Midbrain (tissue), 1 donor: Measurements from ENCODE around the gene DPP7.
A peak's percentile ranks its signal among the peaks of the same experiment; 100 is the strongest.
"Not testable (repeated sequence)": the region's sequence is repeated elsewhere in the genome, so short reads cannot be mapped to it uniquely, and the experiment has no call there.

Experiments used
- DNase-seq: peaks from one replicate; lab custom pipeline; 2025; lab: John Stamatoyannopoulos, UW

Gene DPP7

DNA sequence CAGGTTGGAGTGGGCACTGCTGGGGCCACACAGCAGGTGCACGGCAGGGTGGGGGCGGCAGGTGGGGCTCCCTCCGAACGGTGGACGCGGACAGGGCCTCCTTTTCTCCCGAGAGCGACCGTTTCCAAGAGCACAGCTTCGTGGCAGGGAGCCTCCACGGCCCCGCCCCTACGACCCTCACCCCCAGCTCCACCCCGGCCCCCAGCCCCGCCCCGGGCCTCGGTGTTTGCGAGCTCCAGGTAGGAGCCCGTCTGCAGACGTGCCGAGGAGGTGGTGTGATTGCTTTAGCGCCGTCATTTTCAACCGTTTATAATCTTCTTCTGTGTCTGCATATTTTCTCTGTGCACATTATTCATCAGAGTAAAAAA lies 33.2 kb upstream of the DPP7 start:
- DNase-seq: no peak

DNA sequence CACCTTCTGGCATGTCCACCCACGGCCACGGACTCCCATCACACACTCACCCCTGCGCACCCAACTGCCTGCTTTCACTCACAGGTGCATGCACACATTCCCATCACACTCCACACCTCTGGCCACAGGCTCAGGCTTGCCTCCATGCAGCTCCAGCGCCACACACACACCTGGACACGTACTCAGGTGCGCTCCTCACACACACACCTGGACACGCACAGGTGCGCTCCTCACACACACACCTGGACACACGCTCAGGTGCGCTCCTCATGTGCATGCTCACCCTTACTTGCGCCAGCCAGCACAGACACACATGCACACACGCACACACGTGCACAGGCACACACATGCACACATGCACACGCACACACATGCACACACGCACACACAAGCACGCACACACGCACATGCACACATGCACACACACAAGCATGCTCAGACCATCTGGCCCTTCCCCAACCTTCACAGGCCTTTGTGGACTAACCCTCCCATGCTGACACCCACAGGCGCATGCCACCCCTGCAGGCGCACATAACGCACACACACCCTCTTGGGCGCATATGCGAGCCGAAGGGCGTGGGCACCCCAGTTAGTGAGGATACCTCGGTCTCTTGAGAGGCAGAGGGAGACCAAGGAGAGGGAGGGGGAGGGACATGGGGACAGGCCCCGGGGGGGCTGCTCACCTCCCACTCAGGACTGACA lies 32.7 kb upstream of the DPP7 start:
- no peak for DNase-seq

DNA sequence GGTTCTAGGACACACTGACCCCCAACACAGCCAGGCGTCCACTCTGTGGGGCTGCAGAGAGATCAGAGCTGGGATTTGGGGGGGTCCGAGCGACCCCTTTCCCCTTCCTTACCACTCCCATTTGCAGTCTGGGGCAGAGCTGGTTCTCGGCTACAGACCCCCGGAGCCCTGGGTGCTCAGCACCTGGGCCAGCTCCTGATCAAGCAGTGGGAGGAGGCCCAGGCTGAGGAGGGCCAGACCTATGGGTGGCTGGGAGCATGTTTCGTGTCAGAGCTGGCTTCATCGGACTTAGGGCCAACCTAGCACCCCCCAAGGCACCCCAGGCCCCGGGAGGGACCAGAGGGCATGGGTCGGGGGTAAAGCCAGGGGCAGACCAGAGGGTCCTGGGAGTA lies 32.0 kb upstream of the DPP7 start:
- no peak for DNase-seq

DNA sequence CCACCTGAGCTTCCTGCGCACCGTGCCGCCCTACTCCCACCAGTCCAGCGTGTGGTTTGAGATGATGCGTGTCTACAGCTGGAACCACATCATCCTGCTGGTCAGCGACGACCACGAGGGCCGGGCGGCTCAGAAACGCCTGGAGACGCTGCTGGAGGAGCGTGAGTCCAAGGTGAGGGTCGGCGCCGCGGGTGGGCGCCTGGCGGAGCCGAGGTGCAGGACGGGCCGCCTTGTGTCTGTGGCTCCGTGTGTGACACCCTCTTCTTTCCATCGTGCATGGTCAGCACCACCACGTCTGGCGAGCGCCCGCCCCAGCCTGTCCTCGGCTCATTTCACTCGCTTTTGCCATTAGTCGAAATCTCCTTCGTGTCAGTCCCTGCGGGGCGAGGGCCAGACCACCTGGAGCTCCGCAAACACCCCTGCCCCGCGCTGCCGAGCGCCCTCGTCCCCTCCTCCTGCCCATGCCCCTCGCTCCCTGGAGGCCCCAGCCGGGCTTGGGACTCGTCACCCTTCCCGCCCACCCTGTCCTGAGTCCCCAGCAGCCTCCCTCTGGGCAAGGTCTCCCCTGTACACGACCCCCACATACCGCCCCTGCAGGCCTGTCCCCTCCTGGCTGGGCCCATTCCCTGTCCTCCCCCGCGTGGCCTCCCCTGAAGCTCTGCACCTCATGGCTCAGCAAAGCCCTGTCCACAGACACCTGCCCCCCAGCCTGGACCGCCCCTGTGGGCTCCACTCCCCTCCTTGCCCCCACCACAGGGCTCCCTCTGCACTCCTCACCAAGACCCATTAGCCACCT lies 31.4 kb upstream of the DPP7 start:
- no peak for DNase-seq

DNA sequence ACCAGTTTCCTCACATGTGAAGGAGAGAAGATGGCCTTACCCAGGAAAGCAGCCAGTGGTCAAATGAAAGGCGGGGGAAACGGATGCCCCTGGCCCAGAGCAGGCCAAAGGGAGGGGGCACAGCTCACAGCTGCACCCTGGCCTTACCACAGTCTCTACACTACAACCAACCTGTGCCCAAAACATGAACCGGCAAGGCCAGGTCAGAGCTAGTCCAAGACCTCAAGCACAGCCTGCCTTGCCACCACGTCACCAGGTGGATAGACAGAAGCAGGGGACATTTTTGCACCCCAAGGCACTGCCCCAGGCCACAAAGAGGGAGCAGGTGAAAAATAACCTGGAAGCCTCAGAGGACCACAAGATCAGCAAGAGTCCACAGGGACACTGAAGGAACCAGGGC lies 28.9 kb upstream of the DPP7 start:
- DNase-seq: no peak

DNA sequence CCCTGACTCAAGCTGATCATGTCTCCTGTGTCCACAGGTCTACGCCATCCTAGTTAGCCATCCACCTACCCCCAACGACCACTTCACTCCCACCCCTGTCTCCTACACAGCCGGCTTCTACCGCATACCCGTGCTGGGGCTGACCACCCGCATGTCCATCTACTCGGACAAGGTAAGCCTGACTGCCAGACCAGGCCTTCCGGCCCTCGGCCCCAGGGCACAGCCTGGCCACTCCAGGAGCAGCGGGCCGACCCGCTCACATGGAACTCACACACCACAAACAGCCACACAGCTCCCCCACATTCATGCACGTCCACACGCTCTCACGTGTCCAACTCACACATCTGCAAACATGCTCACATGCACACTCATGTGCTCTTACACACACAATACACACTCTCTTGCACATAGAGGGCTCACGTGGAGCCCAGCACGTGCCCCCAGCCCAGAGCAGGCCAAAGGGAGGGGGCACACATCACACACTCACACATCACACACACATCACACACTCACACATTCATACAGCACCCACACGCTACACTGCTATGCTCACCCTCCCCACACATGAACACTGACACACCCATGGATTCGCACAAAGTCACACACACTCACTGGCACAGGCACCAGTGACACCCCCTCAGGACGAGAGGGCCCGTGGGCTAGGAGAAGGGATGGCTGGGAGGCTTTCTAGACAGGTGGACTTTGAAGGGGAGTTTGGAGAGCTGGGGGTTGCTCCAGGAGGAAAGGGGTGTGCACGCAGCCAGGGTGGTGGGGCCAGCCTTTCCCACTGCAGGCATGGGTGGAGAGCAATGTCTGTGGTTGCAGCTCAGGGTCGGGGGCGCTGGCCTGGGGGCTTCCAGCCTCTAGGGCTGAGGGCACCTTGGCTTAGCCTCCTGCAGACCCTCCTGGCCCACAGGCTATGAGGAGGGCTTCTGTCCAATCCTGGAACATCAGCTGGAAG lies 27.7 kb upstream of the DPP7 start:
- no peak for DNase-seq

DNA sequence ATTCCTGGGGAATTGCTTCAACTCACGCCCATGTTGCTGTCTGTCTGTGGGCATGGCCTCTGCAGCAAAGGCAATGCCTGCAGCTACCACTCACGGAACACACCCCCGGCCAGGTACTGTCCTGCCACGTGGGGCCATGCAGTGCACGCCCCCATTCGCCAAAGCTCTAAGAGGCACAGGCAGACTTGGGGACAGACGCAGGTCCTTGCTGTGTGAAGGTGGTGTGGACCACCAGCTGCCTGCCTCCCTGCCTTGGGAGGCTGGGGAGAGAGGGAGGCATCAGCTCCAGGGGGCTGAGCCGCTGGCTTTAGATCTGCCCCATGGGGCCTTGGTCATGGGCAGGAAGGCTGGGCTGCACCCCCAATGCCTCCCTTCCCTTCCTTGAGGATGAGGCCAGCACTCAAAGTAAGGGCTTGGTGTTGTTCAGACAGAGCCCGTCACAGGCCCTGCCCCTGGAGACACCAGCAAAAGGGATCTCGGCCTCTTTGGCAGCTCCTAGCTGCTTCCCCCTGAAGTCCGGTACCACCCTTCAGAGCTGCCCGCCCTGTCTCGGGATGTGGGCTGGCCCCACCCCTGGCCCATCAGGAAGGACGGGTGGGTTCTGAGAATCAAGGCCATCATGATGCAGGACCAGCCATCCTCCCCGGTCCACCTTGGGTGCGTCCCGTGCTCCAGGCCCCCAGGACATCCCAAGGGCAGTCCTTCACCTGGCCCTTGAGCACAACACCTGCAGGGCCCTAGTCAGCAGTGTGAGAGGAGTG lies 26.7 kb upstream of the DPP7 start:
- DNase-seq: no peak

DNA sequence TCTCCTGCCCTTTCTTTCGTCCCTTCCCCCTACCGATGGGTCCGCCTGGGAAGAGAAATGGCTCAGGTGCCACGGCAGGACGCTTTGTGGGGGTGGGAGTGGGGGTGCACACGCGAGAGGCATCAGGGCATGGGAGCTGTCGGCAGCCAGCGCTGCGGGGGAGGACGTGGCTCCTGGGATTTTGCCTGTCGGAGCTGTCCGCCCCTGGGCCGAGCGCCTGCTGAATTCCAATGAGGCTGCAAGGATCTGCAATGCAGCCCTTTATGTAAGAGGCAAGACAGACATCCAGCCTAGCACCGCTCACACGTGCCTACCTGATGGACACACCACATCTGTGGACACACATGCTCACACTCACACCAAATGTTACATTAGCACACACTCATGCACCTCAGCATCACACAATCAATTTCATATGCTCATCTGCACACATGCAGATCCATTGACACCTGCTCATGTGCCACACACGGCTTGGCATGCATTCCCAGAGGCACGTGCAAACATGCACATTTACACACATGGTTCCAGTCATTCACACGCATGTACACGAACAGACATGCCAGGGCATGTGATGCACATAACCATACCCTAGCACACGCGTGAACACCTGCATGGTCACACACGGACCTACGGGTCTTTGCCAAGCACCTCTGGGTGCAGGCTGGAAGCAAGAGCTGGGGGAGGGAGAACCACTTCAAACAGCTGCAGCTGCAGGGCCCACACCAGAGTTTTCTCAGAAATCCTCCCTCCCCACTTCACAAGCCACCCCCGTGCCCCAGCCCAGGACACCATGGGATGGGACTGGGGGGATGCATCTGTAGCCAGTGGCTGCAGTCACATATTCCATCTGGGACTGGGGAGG lies 25.8 kb upstream of the DPP7 start:
- no peak for DNase-seq

DNA sequence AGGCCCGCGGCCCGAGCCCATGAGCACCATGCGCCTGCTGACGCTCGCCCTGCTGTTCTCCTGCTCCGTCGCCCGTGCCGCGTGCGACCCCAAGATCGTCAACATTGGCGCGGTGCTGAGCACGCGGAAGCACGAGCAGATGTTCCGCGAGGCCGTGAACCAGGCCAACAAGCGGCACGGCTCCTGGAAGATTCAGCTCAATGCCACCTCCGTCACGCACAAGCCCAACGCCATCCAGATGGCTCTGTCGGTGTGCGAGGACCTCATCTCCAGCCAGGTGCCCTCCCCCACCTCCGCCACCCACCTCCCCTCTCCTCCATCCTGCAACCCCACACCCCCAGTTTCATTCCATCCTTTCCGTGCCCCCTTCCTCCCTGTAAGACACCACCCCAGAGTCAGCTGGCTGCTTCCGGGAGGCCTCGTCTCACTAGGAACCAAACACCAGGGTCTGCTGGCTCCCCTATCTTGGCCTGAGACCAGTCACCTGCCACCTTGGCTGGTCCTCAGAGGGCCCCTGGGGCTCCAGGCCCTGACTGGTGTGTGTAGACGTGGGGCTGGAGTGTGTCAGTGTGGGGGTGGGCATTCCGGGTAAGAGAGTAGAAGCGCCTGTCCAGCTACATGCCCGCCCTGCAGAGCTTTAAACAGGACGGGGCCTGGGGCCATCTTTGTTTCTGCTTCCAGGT lies 25.1 kb upstream of the DPP7 start:
- DNase-seq: no peak

DNA sequence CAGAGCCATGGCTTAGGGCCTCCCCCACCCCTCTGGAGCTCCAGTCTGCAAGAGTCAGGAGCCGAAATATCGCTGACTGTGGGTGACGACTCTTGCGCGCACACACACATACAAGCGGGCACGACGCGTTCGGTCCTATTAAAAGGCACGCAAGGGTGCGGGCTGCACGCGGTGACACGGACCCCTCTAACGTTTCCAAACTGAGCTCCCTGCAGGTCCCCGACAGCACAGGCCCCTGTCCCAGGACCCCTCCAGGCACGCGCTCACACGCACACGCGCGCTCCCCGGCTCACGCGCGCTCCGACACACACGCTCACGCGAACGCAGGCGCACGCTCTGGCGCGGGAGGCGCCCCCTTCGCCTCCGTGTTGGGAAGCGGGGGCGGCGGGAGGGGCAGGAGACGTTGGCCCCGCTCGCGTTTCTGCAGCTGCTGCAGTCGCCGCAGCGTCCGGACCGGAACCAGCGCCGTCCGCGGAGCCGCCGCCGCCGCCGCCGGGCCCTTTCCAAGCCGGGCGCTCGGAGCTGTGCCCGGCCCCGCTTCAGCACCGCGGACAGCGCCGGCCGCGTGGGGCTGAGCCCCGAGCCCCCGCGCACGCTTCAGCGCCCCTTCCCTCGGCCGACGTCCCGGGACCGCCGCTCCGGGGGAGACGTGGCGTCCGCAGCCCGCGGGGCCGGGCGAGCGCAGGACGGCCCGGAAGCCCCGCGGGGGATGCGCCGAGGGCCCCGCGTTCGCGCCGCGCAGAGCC lies 24.4 kb upstream of the DPP7 start, which contains the start of gene GRIN1:
GRIN1 (plus strand) TSS at position 433 of the 746 bp plus-strand sequence. CDS start 333 bp downstream, outside the sequence.
- DNase-seq: no peak

DNA sequence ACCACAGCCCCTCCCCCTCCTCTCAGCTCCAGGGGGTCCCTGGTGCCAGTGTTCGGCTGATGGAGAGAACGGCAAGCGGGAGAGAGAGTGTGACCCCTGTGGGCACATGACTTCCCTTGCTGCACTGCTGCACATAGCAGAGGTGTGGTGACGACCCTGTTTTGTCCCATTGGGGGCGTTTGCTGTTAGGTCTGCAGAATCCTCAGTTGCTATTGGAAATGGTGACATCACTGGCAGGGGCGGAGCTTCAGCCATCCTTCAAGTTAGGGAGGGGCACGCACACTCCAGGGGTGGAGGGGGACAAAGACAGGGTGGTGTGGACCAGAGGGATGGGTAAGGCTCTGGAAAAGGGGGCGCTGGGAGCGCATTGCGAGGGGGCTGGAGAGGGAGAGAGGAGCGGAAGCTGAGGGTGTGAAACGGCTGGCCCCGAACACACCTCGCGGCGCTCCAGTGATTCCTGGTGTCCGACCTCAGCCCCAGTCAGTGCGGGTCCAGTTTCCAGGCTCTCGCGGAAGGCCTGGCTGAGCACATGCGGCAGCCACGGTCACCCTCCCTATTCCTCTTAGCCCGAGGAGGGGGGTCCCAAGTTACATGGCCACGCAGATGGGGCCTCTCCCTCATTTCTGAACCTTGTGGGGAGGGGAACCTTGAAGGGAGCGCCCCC lies 23.7 kb upstream of the DPP7 start:
- no peak for DNase-seq

DNA sequence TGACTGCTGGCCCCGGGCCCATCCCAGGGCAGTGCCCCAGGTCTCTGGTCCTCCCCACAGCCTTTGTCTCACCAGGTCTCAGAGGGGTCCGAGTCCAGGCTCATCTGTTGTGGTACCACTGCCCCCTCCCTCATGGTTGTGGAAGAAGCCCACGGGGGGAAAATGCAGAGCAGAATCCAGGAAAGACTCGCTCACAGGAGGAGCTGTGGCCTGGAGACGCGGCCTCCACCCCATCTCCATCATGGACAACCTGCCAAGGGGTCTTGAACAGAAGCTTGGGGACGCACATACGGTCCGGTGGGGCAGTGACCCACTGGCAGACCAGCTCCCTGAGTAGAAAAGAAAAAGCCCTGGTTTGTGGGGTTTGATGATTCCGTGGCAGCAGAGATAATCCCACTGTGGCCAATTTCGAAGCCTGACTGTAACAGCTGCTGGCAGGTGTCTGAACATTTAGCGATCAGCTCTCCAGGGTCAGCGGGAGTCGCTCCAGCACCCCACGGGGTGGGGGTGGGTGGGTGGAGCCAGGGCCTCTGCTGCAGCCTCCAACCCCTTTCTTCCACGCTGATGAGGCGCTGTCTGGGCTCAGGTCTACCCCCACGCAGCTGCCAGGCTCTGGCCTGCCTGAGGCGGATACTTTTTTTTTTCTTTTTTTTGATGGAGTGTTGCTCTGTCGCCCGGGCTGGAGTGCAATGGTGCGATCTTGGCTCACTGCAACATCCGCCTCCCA lies 22.5 kb upstream of the DPP7 start:
- no peak for DNase-seq

DNA sequence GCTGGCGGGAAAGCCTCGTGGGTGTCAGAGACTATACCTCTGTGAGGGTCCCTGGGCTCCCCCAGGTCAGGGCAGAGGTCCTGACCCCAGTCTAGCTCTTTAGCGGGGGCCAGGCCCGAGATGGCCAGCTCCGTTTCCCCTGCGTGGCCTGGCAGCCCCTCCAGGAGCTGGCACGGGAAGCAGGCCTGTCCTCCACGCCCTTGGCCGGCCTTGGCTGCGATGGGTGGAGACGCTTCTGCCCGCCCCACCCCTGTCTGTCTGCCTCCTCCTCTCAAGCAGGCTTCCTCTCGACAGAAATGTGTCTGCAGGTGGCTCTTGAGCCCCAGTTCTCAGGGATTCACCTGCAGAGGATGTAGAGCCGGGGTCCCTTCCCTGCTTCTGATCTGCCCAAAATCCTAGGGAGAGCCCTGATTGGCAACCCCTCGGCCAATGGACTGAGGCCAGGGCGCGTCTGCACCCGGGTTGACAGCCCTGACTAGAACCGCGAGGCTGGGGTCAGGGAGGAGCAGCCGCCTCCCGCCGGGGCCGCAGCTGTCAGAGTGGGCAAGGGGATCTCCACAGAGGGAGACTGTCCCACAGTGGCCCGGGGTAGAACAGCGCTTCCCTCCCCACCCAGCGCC lies 21.8 kb upstream of the DPP7 start:
- DNase-seq: no peak

DNA sequence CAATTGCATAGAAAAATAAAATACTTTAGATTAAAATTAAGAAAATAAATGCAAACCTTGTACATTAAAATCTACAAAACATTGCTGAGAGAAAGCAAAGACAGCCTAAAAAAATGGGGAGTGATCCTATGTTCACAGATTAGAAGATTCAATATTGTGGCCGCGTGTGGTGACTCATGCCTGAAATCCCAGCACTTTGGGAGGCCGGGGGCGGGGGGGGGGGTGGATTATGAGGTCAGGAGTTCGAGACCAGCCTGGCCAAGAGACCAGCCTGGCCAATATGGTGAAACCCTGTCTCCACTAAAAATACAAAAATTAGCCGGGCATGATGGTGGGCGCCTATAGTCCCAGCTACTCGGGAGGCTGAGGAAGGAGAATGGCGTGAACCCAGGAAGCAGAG lies 20.6 kb upstream of the DPP7 start:
- not testable (repeated sequence) for DNase-seq

DNA sequence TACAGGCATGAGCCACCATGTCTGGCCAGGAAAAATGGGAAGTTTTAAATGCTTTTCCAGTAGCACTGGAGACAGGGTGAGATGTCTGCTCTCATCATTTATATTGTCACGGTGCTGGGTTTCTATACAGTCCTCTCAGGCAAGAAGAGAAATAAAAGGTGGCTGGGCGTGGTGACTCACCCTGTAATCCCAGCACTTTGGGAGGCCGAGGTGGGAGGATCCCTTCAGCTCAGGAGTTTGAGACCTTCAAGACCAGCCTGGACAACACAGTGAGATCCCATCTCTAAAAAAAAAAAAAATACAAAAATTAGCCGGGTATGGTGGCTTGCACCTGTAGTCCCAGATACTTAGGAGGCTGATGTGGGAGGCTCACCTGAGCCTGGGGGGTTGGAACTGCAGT lies 19.7 kb upstream of the DPP7 start:
- no peak for DNase-seq

DNA sequence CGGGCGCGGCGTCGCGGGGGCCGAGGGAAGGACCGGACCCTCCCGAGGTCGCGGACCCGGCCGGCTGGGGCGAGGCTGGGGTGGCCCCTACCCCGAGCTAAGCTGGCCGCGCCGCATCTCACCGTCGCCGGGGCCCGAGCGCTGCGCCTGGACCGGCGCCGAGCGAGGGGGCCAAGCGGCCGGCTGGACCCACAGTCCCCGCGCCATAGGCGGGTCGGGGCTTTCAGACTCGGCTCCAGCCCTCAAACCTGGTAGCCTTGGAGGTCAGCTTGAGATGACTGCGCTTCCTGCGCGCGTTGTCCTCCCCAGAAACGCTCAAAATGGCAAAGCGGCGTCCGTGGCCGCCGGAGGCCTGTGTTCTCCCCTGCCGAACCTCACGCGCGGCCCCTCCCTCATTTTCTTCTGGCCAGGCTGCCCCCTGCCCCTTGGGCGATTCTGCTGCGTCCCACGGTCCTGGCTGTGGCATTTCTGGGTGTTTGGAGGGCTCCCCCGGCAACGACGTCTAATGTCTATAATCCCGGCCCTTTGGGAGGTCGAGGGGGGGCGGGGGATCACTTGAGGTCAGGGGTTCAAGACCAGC lies 15.7 kb upstream of the DPP7 start:
- no peak for DNase-seq

DNA sequence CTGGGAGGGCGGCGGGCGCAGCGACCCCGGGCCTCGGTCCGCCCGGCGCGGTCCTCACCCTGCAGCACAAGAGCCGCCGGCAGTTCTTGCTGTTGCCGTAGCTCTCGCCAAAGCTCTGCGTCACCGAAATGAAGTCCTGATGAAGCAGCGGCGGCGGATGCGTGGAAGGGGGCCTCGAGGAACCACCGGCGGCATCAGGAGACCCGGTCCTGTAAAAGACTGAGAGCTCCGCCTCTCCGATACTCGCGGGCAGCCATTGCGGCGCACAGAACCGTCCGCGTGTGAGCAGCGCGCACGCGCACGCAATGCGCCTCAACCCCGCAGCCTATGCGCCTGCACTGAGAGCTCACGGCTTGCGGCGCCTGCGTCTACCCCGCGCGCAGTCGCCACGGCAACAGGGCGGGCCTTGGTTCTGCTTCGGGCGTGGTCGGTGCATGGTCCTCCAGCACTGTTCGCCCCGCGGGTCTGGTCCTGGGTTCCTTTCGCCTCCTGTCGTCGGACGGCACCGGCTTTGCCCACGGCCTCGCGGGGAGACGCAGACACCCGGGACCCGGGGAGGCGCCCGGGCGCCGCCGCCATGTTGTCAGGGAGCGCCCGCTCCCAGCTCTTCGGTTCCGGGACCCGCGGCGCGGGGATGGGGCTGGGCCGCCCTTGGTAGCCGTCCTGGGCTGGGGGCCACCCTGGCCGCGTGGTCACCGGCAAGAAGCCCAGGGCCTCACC lies 15.1 kb upstream of the DPP7 start:
- DNase-seq: peak; percentile 87
